Measurements from ENCODE around the gene KCNA10. TPM values are rescaled to one million over a fixed set of nuclear protein-coding genes. Genes with fewer than 3 reads are reported as not detected.

KCNA10 gene
- total RNA-seq, 3 donors from 2014 or later, result not detected

GRCh38 chr1:110477967-110478640 lies 40.9 kb downstream of the KCNA10 start:
- Histone ChIP-seq H3K4me1 (no peaks in the 10 kb centered on the region), H3K4me3 (no peak overlapping the region), H3K9me3 (no peaks in the 10 kb centered on the region), H3K27me3 (peaks cover 0 to 5% of the 10 kb centered on the region in 2 donors), H3K27ac (no peak overlapping the region), H3K36me3 (no peaks in the 10 kb centered on the region)
- TF ChIP-seq POLR2A (IDR thresholded peaks at IDR 0.05) (no peak), POLR2AphosphoS5 (IDR thresholded peaks at IDR 0.05) (no peak), CTCF (IDR thresholded peaks at IDR 0.05) (no peak)
- no peak for DNase-seq (ENCODE audit: low spot score in 2 of 2)
- intact Hi-C loops (cut with DNase I; ENCODE audit: low total_unique reads), result no loop called here

- no peaks in the 10 kb centered on the region for H3K9me3 ChIP-seq
- intact Hi-C loops (cut with DNase I; ENCODE audit: low total_unique reads), result no loop called here
- H3K36me3 ChIP-seq, result no peaks in the 10 kb centered on the region
- TF ChIP-seq CTCF (IDR thresholded peaks at IDR 0.05), result no peak
- no peak for TF ChIP-seq POLR2AphosphoS5 (IDR thresholded peaks at IDR 0.05)
- no peak for TF ChIP-seq POLR2A (IDR thresholded peaks at IDR 0.05)
- no peaks in the 10 kb centered on the region for H3K27me3 ChIP-seq
- no peak overlapping the region for H3K27ac ChIP-seq
- DNase-seq (ENCODE audit: low spot score in 2 of 2), result no peak
- no peaks in the 10 kb centered on the region for H3K4me1 ChIP-seq
- no peak overlapping the region for H3K4me3 ChIP-seq
These were observed 41.5 kb downstream of the KCNA10 start for GRCh38 chr1:110477445-110477957.

- intact Hi-C loops (cut with DNase I; ENCODE audit: low total_unique reads), result no loop called here
- no peak for DNase-seq (ENCODE audit: low spot score in 2 of 2)
These were observed 41.9 kb downstream of the KCNA10 start for GRCh38 chr1:110477041-110477440.

GRCh38 chr1:110476028-110476765 lies 42.8 kb downstream of the KCNA10 start:
- no peaks in the 10 kb centered on the region for H3K4me1 ChIP-seq
- no peaks in the 10 kb centered on the region for H3K36me3 ChIP-seq
- no peaks in the 10 kb centered on the region for H3K9me3 ChIP-seq
- no peak for DNase-seq (ENCODE audit: low spot score in 2 of 2)
- H3K27me3 ChIP-seq, result no peaks in the 10 kb centered on the region
- TF ChIP-seq POLR2AphosphoS5 (IDR thresholded peaks at IDR 0.05), result no peak
- intact Hi-C loops (cut with DNase I; ENCODE audit: low total_unique reads), result no loop called here
- no peak overlapping the region for H3K4me3 ChIP-seq
- no peak overlapping the region for H3K27ac ChIP-seq

More at GRCh38 chr1:110477041-110477440, 41.9 kb downstream of the KCNA10 start:
- H3K9me3 ChIP-seq, result no peaks in the 10 kb centered on the region
- no peaks in the 10 kb centered on the region for H3K36me3 ChIP-seq
- H3K4me3 ChIP-seq, result no peak overlapping the region
- no peak overlapping the region for H3K27ac ChIP-seq
- no peaks in the 10 kb centered on the region for H3K27me3 ChIP-seq
- no peak for TF ChIP-seq CTCF (IDR thresholded peaks at IDR 0.05)
- TF ChIP-seq POLR2AphosphoS5 (IDR thresholded peaks at IDR 0.05), result no peak
- TF ChIP-seq POLR2A (IDR thresholded peaks at IDR 0.05), result no peak
- H3K4me1 ChIP-seq, result no peaks in the 10 kb centered on the region

- no peak overlapping the region for H3K4me3 ChIP-seq
- no peaks in the 10 kb centered on the region for H3K4me1 ChIP-seq
- H3K36me3 ChIP-seq, result no peaks in the 10 kb centered on the region
- H3K27me3 ChIP-seq, result no peaks in the 10 kb centered on the region
- DNase-seq (ENCODE audit: low spot score in 2 of 2), result no peak
- H3K27ac ChIP-seq, result no peak overlapping the region
- H3K9me3 ChIP-seq, result no peaks in the 10 kb centered on the region
- TF ChIP-seq CTCF (IDR thresholded peaks at IDR 0.05) (no peak), POLR2AphosphoS5 (IDR thresholded peaks at IDR 0.05) (no peak), POLR2A (IDR thresholded peaks at IDR 0.05) (no peak)
- intact Hi-C loops (cut with DNase I; ENCODE audit: low total_unique reads), result no loop called here
These were observed 43.5 kb downstream of the KCNA10 start for GRCh38 chr1:110475362-110476027.
